ENCODE results near the gene MAN2C1. TPM values are rescaled to one million over a fixed set of nuclear protein-coding genes. Genes with fewer than 3 reads are reported as not detected.
"Not testable (repeated sequence)": the region's sequence is repeated elsewhere in the genome, so short reads cannot be mapped to it uniquely, and the experiment has no call there.

The MAN2C1 gene
- polyA plus RNA-seq, 1 experiment, result 32.5 TPM

GRCh38 chr15:75397494-75397893 is 29.1 kb upstream of the MAN2C1 start:
- ChIA-PET POLR2A (no interaction called here), CTCF (interaction anchor here (0.7 to 1.1 kb wide), 2 partner anchors 29 to 405 kb away, joined by 3 to 5 read pairs; partner anchors contain the start of gene MAN2C1)
- TF ChIP-seq CTCF (IDR thresholded peaks at IDR 0.05; ENCODE audit: low read depth, low read length), result no peak
- H3K9me3 ChIP-seq (ENCODE audit: control insufficient read depth, insufficient read depth, low read length), result no peaks in the 10 kb centered on the region
- H3K27me3 ChIP-seq (ENCODE audit: control insufficient read depth, insufficient read depth, low read length), result no peaks in the 10 kb centered on the region
- H3K27ac ChIP-seq (ENCODE audit: low read depth, low read length), result no peak overlapping the region
- no peak for DNase-seq (ENCODE audit: low read depth, low spot score)
- H3K4me3 ChIP-seq (ENCODE audit: low read depth, low read length), result no peak overlapping the region

- ChIA-PET CTCF (no interaction called here), POLR2A (no interaction called here)
- Histone ChIP-seq H3K4me3 (ENCODE audit: low read depth, low read length) (no peak overlapping the region), H3K27me3 (ENCODE audit: control insufficient read depth, insufficient read depth, low read length) (no peaks in the 10 kb centered on the region), H3K27ac (ENCODE audit: low read depth, low read length) (no peak overlapping the region), H3K9me3 (ENCODE audit: control insufficient read depth, insufficient read depth, low read length) (no peaks in the 10 kb centered on the region)
- TF ChIP-seq CTCF (IDR thresholded peaks at IDR 0.05; ENCODE audit: low read depth, low read length), result no peak
- no peak for DNase-seq (ENCODE audit: low read depth, low spot score)
Observed at GRCh38 chr15:75389791-75390382, 21.5 kb upstream of the MAN2C1 start.

GRCh38 chr15:75383986-75384385 is 15.6 kb upstream of the MAN2C1 start:
- CTCF ChIA-PET, result not testable (repeated sequence)

GRCh38 chr15:75380773-75381172 is 12.4 kb upstream of the MAN2C1 start:
- Histone ChIP-seq H3K9me3 (ENCODE audit: control insufficient read depth, insufficient read depth, low read length) (no peaks in the 10 kb centered on the region), H3K4me3 (ENCODE audit: low read depth, low read length) (no peak overlapping the region), H3K27ac (ENCODE audit: low read depth, low read length) (no peak overlapping the region), H3K27me3 (ENCODE audit: control insufficient read depth, insufficient read depth, low read length) (no peaks in the 10 kb centered on the region)
- no peak for TF ChIP-seq CTCF (IDR thresholded peaks at IDR 0.05; ENCODE audit: low read depth, low read length)
- no peak for DNase-seq (ENCODE audit: low read depth, low spot score)
- ChIA-PET POLR2A (no interaction called here), CTCF (interaction anchor here (0.7 kb wide), 1 partner anchor 267 kb away, joined by 4 read pairs; no protein-coding TSS in a partner anchor)

More at GRCh38 chr15:75383986-75384385, 15.6 kb upstream of the MAN2C1 start:
- DNase-seq (ENCODE audit: low read depth, low spot score); H3K27me3 ChIP-seq (ENCODE audit: control insufficient read depth, insufficient read depth, low read length); H3K27ac ChIP-seq (ENCODE audit: low read depth, low read length); POLR2A ChIA-PET; H3K4me3 ChIP-seq (ENCODE audit: low read depth, low read length); H3K9me3 ChIP-seq (ENCODE audit: control insufficient read depth, insufficient read depth, low read length): not testable (repeated sequence)

- Histone ChIP-seq H3K4me3 (ENCODE audit: low read depth, low read length) (no peak overlapping the region), H3K27ac (ENCODE audit: low read depth, low read length) (no peak overlapping the region), H3K9me3 (ENCODE audit: control insufficient read depth, insufficient read depth, low read length) (no peaks in the 10 kb centered on the region), H3K27me3 (ENCODE audit: control insufficient read depth, insufficient read depth, low read length) (no peaks in the 10 kb centered on the region)
- TF ChIP-seq CTCF (IDR thresholded peaks at IDR 0.05; ENCODE audit: low read depth, low read length), result no peak
- no peak for DNase-seq (ENCODE audit: low read depth, low spot score)
- CTCF ChIA-PET, result no interaction called here
- POLR2A ChIA-PET, result no interaction called here
Observed at GRCh38 chr15:75371901-75372688, 3.7 kb upstream of the MAN2C1 start.
